GM19397 (cell line): ENCODE data around the gene HTR2B.
"Not testable (repeated sequence)": the region's sequence is repeated elsewhere in the genome, so short reads cannot be mapped to it uniquely, and the experiment has no call there.

ENCODE experiments used
- ATAC-seq: cut with Tn5 transposase; IDR thresholded peaks from one replicate; pipeline ENCODE4 v1.9.1; 2021; ENCODE audit warnings: mild to moderate bottlenecking, moderate library complexity; ENCODE audit not compliant: unreplicated experiment

Gene HTR2B

DNA sequence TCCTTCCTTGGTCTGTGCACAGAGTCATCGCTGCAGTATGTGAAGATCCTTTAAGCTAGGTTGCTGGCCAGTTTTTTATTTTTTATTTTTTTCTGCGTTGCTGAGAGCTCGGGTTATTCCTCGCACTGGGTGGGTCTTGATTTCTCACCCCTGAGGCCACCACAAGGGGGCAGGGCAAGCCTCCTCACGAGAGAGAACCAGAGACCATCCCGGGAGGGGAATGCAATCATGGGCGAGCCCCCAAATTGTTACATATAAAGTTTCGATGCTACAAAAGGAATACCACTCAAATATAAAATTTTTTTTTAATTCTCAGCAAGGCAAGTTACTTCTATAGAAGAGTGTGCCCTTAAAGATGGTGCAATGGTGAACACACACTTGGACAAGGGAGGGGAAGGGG is 24.9 kb downstream of the HTR2B start:
- ATAC-seq: no peak

DNA sequence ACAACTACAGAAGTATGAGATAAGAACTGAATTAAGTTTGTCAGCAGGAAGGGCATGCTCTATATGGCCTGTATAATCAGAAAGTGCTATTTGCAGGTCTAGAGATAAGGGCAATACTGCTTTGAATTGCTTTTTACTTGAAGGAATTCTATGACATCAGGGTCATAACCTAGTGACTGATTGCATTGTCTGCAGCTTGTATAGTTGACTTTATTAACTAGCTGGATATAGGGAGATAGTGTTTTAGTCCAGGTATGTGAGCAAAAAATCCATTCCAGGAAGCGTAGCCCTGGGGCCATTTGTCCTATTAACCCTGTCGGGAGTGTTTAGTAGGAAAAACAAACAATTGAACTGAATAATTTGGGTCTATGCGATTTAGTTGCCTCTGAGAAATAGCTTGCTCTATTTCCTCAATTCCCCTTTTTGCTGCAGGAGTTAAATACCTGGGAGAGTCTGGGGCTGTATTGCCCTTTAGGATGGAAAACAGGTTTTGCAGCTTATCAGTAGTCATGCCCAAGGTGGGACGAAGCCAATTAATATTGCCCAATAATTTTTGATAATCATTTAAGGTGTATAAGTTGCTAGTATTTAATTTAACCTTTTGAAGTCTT is 30.0 kb downstream of the HTR2B start:
- no peak for ATAC-seq

DNA sequence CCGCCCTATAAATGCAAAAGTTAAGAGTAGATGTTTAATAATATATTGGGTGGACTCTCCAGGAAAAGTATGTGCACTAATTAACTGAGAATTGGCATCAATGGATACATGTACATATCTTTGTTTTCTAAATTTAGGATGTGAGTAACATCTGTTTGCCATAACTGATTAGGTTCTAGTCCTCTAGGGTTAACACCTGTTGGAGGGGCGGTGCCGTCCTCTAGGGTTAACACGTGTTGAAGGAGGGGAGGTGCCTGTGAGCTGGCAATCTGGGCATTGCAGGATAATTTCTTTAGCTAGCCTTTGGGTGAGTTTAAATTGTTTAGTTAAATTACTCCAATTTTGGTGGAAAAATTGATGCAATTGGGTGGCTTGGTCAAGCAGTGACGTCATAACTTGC is 30.9 kb downstream of the HTR2B start:
- ATAC-seq: no peak

DNA sequence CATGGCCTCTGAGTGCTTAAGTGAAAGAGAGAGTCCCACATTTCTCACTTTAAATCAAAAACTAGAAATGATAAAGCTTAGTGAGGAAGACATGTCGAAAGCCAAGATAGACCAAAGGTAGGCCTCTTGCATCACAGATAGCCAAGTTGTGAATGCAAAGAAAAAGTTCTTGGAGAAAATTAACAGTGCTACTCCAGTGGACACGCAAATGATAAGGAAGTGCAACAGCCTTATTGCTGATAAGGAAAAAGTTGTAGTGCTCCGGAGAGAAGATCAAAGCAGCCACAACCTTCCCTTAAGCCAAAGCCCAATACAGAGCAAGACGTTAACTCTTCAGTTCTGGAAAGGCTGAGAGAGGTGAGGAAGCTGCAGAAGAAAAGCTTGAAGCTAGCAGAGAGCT is 36.1 kb downstream of the HTR2B start:
- no peak for ATAC-seq

DNA sequence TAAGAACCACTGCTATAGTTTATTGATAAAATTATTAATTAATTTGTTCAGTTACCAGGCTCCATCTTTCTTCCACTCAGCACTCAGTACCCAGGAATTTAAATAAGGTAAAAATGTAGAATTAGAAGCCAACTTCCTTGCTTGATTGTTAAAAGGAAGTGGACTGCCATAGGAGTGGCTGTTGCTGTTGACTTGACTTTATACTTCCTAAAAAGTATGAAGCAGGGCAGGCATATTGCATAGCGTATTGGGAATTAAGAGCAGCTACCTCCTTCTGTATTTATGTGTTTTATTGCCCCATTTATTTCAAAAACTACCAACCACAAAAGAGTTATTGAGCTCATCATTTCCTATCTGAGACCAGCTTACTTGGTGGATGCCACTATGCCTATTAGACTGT is 40.3 kb downstream of the HTR2B start:
- ATAC-seq: no peak

DNA sequence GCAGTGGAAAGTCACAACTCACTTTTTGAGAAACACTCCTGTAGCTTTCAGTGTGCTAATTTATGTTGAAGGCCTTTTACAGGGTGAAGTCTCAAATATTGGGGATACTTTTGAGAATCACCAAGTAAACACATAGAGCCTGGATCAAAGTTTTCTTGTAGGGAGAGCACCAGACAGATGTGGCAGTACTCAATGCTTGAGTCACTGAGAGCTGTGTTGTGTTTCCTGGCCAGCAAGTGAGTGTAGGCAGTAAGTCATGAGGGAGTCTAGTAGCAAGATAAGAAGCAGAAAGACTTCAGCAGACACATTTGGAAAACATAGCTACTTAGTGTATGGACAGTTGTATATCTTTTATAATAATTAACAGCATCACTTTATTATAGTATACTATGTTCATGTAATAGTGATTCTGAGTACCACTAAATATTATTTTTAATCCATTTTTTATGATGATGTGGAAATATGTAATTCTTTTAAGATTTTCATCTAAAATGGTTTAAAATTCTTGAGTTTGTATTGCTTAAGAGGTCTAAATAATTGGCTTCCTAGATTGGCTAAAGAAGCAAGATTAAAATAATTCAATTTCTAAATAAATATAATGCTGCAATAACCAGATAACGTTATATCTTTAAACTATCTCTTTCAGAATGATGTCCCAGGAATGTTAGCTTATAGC is 55.3 kb downstream of the HTR2B start:
- no peak for ATAC-seq

DNA sequence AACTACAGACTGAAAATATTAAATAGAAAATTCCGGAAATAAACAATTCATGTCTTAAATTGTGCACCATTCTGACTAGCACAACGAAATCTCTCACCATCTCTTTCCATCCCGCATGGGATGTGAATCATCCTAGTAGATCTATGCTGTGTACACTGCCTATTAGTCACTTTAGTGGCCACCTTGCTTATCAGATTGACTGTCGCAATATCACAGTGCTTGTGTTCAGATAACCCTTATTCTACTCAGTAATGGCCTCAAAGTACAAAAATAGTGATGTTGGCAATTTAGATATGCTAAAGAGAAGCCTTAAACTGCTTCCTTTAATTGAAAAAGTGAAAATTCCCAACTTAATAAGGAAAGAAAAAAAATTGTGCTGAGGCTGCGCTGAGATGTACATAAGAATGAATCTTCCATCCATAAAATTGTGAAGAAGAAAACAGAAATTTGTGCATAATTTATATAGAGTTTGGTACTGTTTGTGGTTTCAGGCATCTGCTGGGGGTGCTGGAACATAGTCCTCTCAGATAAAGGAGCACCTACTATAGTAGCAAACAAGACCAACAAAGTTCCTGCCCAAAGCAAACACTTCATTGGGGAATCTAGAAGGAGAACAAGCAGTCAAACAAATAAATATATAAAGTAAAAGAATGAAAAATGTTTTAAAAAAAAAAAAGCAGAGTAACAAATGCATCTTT is 56.2 kb downstream of the HTR2B start:
- no peak for ATAC-seq

DNA sequence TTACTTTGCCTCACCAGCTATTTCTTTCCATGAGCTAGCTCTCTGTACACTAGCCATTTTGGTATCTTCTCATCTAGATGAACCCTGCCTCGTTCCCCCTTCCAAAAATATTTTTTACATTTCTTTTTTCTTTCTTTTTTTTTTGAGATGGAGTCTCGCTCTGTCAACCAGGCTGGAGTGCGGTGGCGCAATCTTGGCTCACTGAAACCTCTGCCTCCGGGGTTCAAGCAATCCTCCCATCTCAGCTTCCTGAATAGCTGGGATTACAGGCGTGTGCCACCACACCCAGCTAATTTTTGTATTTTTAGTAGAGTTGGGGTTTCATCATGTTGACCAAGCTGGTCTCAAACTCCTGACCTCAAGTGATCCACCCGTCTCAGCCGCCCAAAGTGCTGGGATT is 57.3 kb downstream of the HTR2B start:
- ATAC-seq: not testable (repeated sequence)

DNA sequence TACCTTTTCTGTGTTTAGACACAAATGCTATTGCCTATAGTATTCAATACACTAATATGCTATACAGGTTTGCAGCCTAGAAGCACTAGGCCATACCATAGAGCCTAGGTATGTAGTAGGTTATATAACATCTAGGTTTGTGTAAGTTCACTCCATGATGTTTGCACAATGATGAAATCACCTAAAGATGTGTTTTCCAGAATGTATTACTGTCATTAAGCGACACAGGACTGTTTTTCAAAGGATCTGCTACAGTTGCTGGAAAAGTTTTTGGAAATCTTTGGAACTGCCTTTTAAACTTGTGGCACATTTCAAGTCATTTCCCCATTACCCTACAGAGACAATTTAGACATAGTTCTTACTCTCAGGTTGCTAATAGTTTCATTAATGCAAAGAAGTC is 58.9 kb downstream of the HTR2B start:
- no peak for ATAC-seq

DNA sequence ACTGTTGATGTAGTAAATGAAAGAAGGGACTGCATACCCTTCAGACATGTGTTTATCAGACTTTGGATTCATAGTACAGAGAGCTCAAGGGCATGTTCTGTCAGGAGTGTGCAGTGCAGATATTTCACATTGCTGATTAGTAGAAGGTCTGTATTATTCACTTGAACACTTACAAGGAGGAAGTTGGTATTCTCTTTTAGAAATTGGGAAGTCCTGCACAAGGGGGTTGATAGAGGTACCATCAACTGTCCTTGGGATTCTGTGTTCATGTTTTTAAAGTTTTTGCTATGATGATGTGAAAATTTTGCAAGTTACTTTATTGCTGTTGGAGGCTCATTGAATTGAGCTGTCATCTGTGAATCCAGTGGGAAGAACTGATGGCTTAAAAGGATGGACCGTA is 61.5 kb downstream of the HTR2B start:
- no peak for ATAC-seq

DNA sequence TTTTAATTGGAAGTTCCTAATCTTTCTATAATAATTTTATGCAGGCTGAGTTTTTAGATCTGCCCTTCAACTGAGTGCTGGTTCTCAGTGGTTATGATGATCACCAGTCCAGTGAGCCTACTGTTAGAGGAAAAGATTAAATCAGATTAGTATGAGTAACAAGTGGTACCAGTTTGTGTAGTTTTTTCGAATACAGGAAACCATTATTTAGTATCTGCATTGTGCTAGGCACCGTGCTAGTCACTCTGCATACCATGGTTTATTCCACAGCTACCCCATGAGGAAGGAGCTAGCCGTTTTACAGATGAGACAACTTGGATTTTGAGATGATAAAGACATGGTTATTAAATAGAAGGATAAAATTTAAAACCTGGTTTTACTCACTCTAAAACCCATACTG is 62.1 kb downstream of the HTR2B start:
- no peak for ATAC-seq

DNA sequence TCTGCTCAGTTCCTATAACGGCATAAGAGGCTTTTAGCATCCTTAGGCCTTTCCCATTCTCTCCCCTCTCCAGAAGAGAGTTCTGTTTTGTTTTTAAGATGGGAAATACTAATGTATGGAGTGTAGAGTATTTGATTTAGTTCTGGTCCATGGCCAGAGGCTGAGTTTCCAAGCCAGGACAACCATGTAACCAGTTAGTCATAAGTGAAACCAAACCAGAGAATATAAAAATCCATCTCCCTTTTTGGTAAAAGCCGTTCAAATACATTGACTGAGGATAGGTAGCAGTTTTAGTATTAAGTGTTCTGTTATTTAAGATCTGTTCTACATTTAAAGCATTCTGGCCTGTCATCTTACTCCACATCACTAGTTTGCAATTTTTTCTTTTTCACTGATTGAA is 65.1 kb downstream of the HTR2B start:
- ATAC-seq: no peak

DNA sequence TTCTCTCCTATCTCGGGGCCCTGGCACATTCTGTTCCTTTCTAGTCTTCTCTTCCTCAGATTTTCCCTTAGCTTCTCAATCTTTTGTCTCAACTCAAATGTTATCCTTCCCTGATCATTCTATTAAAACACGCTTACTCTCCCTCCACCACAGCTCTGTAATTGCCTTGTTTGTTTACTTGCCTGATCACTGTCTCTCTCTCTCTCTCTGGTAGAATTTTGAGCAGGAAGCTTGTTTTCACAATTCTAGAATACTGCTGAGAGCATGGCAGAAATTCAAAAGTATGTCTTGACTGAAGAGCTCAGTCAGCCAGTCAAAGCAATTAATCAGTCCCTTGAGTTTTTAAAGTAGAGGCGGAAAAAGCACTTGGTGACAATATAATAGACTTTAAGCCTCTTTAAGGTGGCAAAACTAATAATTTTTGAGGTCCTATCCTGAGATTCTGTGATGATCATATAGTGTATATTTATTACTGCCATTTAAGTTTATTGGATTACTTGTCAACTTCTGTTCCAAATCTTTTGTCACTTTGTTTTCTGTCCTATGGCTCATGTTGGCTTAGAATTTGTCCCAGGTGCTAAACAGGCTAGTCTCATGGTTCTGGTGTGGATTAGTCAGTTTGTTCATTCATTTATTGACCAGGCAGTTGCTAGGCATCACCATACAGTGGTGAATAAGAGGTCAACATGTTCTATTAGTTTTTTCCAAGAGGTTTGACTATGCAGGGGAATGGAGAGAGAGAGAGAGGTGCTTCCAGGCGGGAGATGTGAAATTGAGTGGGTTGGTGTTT is 65.9 kb downstream of the HTR2B start:
- ATAC-seq: no peak
